ENCODE results near the gene GAL.

The GAL gene

GRCh38 chr11:68735646-68736045 lies 51.3 kb downstream of the GAL start:
- TF ChIP-seq TEAD4 (IDR thresholded peaks at IDR 0.05) (no peak), MAX (IDR thresholded peaks at IDR 0.05) (no peak), RAD21 (IDR thresholded peaks at IDR 0.05; ENCODE audit: low read depth) (no peak), USF1 (IDR thresholded peaks at IDR 0.05) (no peak), CEBPB (IDR thresholded peaks at IDR 0.05) (no peak), EGR1 (IDR thresholded peaks at IDR 0.05) (no peak)
